NCI-H345 treated with DMSO at 0.1 percent for 48 hours (cell line): ENCODE measurements around the gene CBX2.
"Not testable (repeated sequence)": the region's sequence is repeated elsewhere in the genome, so short reads cannot be mapped to it uniquely, and the experiment has no call there.

Experiments used
- DNase-seq: peaks from one replicate; lab custom pipeline; 2025; ENCODE audit not compliant: unreplicated experiment; lab: John Stamatoyannopoulos, UW

Gene CBX2

GRCh38 chr17:79742951-79743476 is 34.9 kb upstream of the CBX2 start:
- DNase-seq: no peak

GRCh38 chr17:79743614-79744013 is 34.3 kb upstream of the CBX2 start:
- DNase-seq: no peak

GRCh38 chr17:79745641-79746105 is 32.3 kb upstream of the CBX2 start:
- DNase-seq: no peak

DNA sequence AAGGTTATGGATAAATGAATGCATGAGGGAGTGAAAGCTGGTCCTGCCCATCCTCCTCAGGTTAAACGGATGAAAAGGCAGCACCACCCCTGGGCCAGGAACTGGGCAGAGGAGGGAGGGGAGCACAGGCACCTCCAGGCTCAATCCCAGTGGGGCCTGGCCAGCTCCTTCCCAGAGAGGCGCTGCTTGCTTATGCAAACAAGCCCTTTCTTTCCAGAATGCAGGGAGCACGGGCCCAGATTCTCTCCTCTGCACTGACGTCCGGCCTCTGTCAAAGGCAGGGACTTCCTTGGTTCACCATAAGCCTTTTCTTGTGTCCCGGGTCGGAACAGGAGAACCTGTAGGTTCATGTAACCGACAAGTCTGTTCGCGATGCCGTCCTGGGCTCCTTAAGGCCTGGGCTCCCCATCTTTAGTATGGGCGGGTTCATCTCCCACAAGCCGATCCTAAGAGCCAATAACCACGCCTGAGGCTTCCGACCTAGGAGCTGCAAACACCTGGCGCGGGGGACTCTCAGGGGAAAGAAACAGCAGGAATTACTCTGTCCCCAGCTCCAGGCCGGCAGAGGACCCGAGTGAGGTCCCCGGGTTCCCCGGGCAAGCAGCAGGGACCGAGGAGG is 30.9 kb upstream of the CBX2 start:
- no peak for DNase-seq

DNA sequence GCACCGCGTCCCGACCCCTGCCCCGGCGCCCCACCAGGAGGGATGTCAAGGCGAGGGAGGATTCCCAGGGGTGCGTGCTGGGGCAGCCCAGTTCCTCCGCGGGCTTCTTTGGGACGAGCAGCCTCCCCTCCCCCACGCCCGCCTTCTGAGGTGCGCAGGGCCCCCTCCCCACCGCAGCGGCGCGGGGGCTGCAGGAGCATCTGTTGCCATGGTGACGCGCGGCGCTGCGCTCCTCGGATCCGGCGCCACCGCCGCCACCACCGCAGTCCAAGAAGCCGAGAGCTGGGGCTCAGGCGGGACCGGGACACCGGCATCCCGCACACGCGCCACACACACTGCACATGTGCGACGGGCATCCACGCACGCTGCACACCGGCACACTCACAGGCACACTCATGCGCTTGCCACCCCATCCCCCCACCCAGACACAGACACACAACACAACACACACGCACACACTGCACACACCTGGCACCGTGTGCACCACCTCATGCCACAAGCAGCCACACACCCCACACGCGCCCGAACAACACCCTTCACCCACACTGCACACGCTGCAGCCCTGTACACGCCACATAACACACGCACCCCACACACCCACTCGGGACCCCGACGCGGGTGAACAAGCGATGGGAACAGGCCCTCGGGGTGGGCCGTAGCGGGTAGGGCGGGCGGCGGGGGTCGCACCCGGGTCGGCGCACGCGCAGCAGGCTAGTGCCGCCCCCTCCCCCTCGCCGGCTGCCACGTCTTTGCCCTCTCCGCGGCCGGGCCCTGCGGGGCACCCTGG is 30.2 kb upstream of the CBX2 start:
- no peak for DNase-seq

GRCh38 chr17:79748295-79749099 is 29.5 kb upstream of the CBX2 start:
- DNase-seq: no peak

- peak; percentile 11 for DNase-seq
These were observed 28.7 kb upstream of the CBX2 start for GRCh38 chr17:79749156-79749815.

DNA sequence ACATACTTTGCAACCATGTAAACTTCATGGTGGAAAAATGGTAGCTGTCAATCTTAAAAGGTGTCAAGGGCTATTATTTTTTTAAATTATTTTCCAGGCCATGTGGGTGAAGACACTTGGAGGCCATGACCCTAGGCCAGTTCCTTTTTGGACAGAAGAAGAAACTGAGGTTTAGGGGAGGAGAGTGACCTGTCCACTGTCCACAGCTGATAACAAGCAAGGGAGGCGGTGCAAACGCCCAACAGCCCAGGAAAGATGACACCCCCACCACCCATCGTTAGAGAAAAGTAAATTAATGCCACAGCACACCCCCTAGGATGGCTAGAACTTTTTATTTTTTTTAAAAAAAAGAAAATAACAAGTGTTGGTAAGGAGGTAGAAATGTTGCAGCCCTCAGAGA is 28.0 kb upstream of the CBX2 start:
- DNase-seq: no peak

DNA sequence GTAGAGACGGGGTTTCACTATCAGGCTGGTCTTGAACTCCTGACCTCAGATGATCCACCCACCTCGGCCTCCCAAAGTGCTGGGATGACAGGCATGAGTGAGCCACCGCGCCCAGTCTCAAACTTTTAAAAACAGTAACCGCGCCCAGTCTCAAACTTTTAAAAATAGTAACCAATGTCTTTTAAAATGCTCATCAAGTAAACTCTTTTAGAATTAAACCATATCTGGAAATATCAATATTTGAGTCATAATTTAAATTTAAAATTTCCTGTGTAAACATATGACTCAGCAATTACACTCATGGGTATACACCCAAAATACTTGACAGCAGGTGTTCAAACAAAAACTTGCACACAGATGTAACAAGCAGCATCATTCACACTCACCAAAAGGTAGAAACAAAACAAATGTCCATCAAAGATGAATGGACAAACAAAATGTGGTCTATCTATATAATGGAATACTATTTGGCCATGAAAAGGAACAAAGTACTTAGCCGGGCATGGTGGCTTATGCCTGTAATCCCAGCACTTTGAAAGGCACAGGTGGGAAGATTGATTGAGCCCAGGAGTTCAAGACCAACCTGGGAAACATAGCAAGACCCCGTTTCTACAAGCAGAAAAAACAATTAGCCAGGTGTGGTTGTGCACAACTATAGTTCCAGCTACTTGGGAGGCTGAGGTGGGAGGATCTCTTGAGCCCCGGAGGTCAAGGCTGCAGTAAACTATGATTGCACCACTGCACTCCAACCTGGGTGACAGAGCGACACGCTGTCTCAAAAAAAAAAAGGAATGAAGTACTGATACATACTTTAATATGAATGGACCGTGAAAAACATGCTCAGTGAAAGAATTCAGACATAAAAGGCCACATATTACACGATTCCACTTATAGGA is 27.1 kb upstream of the CBX2 start:
- DNase-seq: no peak

GRCh38 chr17:79752175-79752574 is 25.8 kb upstream of the CBX2 start:
- no peak for DNase-seq

- no peak for DNase-seq
These were observed 23.6 kb upstream of the CBX2 start for GRCh38 chr17:79754370-79754769.

DNA sequence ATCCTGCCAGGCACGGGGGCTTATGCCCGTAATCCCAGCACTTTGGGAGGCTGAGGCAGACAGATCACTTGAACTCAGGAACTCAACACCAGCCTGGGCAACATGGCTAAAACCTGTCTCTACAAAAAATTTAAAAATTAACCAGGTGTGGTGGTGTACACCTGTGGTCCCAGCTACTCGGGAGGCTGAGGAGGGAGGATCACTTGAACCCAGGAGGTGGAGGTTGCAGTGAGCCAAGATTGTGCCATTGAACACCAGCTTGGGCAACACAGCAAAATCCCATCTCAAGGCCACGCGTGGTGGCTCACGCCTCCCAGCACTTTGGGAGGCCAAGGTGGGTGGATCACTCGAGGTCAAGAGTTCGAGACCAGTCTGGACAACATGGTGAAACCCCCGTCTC is 23.0 kb upstream of the CBX2 start:
- not testable (repeated sequence) for DNase-seq

- DNase-seq: no peak
These were observed 22.4 kb upstream of the CBX2 start for GRCh38 chr17:79755591-79755990.

DNA sequence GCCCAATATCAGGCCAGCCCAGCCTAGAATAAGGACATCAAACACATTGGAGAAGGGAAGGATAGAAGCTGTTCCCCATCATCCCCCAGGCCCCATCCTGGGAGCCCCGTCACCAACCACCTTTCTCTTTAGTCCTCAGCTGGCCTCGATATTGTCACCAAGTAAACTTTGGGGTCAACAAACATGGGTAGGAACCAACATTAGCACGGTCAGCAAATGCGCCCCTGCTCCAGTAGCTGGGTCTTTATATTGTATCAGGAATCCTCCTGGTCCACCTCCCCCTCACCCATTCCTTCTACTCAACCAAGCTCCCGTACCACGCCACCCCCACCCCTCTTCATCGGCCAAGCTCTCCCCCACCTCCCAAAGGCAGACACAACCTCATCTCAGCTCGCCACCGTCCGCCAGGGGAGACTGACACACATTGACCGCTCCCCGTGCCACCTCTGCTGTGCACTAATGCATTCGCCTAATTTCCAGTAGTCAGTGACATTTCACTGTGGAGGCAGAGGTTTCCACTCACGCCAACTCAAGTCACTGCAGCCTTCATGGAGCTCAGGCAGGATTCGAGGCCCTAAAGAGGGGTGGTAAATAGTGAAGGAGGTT is 20.7 kb upstream of the CBX2 start:
- DNase-seq: no peak

GRCh38 chr17:79758271-79758670 is 19.7 kb upstream of the CBX2 start:
- DNase-seq: no peak

GRCh38 chr17:79760197-79760906 is 17.6 kb upstream of the CBX2 start:
- no peak for DNase-seq

- no peak for DNase-seq
These were observed 15.9 kb upstream of the CBX2 start for GRCh38 chr17:79761894-79762589.

DNA sequence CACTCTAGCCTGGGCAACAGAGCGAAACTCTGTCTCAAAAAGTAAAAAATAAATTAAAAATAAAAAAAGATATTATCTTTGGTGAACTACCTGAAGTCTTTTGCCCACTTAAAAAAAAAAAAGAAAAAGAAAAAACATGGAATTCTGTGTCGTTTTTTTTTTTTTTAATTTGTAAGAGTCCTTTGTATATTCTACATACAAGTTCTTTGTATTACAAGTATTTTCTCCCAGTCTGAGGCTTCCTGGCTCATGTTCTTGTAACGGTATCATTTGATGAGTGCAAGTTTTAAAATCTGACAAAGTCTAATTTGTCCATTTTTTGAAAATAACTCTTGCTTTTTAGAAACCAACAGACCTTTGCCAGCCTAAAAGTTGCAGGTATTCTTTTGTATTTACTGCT is 12.2 kb upstream of the CBX2 start:
- DNase-seq: no peak
